Right lung (tissue), 10 donors: ENCODE measurements around the gene FRRS1L. TPM values are rescaled to one million over a fixed set of nuclear protein-coding genes. Genes with fewer than 3 reads are reported as not detected.

Experiments
- DNase-seq, 2 donors: peaks; one replicate each; pipeline ENCODE4 v3.0.0-alpha.2; 2013
- long read RNA-seq, 8 donors: transcript quantifications; one replicate each; lab custom pipeline, GENCODE V29; 2026
- polyA plus RNA-seq, 5 donors: library from polyadenylated mRNA; unstranded; fragments of 120-200 nt; gene quantifications; one replicate each; pipeline versions ENCODE4 v1.2.1 to v1.2.3, GENCODE V29; 2013; ENCODE audit warnings: inconsistent platforms in 1 of 5, low replicate concordance in 1 of 5; ENCODE audit not compliant: insufficient read length in 5 of 5, insufficient read depth in 1 of 5

FRRS1L gene, protein sequence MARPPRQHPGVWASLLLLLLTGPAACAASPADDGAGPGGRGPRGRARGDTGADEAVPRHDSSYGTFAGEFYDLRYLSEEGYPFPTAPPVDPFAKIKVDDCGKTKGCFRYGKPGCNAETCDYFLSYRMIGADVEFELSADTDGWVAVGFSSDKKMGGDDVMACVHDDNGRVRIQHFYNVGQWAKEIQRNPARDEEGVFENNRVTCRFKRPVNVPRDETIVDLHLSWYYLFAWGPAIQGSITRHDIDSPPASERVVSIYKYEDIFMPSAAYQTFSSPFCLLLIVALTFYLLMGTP
- 1 to 10 TPM; 1.7 to 6.0 (median 2.9) TPM for polyA plus RNA-seq
- long read RNA-seq, donor 1, full-length matches to known transcripts: 1 of 1 reads
- long read RNA-seq, donor 1, partial matches to known transcripts: 0 of 1 reads
- long read RNA-seq, donor 1, other reads (novel, unspliced or antisense): 0 of 1 reads
- long read RNA-seq, donor 2, full-length matches to known transcripts: 1 of 1 reads
- long read RNA-seq, donor 2, partial matches to known transcripts: 0 of 1 reads
- long read RNA-seq, donor 2, other reads (novel, unspliced or antisense): 0 of 1 reads
- long read RNA-seq, donor 3: 0 reads
- long read RNA-seq, donor 4: 0 reads
- long read RNA-seq, donor 5: 0 reads
- long read RNA-seq, donor 6, full-length matches to known transcripts: 1 of 1 reads
- long read RNA-seq, donor 6, partial matches to known transcripts: 0 of 1 reads
- long read RNA-seq, donor 6, other reads (novel, unspliced or antisense): 0 of 1 reads
- long read RNA-seq, donor 7: 0 reads
- long read RNA-seq, donor 8: 0 reads

DNA sequence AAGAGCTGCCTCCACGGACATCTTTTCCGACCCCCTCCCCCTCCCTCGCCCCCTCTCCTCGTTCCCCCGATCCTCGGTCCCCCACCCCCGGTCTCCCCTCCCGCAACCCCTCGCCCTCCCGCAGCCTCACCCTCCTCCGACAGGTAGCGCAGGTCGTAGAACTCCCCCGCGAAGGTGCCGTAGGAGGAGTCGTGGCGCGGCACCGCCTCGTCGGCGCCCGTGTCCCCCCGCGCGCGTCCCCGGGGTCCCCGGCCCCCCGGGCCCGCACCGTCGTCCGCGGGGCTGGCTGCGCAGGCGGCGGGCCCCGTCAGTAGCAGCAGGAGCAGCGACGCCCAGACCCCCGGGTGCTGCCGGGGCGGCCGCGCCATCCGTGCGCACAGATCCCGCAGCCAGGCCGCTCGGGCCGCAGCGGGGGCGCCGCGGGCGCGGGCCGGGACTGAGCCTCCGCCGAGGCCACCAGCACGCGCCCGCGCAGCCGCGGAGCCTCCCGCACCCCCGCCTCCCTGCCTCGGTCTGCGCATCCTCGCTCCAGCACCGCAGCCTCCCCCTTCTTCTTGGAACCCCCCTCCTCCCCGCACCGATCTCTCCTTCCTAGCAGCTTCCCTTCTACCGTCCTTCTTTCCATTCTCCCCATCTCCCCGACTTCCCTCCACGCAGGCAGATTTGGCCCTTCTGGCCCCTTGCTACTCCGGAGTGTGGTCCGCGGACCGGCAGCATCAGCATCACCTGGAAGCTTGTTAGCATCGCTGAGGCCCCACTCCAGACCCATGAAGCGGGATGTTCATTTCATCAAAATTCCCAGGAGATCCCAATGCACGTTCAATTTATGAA, at the start of gene FRRS1L:
Gene FRRS1L, minus strand, starts transcription at position 479 of the 831 bp plus-strand sequence. Its CDS starts 111 bp downstream, at position 368.
- peak in 1 of 2 donors; percentile 12 for DNase-seq

DNA sequence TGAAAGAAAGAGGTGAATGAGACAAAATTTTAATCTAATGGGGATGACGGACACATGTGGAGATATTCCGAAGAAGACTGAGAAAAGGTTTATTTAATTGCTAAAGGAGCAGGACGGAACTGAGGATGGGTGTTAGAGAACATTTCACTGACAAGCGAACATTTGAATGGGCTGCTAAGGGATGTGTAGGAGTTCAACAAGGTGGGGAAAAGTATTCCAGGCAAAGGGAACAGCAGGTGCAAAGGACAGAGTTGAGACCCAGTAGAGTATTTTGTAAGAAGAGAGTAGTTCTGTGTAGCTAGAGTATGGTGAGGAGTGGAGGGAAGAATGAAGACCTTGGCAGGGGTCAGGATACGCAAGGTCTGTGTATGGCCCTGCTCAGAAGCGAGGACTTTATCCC, 47.4 kb upstream of the FRRS1L start:
- no peak for DNase-seq

DNA sequence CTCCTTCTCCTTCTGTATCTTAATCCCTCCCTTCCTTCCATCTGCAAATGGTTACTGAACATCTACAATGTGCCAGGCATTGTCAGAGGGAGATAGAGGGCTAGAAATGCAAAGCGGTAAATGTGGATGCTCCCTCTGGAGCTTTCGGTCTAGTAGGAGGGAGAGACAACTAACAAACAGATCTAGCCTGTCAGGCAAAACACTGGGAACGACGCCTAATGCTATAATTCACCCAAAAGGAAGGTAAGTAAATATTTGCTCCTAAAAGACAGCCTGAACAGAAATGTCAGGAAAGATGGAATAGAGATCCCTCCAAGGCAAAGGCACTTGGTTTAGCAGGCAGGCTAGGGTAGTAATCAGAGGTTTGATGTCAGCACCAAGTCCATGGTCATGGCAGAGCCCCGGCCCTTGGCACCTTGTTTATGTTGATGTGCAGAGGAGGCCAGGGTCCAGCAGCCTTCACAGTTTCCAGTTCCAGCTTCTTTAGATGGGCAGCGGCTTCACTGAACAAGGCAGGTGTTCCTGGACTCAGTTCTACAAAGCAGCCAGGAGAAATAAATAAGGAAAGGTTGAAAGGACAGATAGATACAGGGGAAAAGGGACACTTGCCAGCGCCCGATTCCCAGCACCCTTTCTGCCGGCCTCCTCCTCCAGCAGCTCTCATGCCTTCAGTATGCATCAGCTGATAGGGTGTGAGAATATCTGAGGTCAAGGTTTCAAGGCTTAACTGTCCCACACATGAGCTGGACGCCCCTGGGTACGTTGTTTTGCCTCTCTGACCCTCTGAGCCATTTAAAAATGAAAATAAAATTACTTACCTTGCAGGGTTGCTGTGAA, 46.5 kb upstream of the FRRS1L start:
- no peak for DNase-seq

DNA sequence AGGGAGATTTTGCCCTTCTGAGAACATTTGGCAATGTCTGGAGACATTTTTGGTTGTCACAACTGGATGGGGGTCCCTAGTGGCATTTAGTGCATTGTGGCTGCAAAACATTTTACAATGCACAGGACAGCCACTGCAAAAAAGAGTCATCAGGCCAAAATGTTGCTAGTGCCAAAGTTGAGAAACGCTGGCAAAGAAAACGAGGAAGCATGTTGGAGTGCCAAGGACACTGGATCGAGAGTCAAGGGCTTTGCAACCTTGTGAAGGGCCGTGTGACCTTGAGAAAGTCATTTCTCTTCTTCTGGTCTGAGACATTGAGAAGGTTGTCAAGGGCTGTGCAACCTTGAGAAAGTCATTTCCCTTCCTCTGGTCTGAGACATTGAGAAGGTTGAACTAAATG, 45.7 kb upstream of the FRRS1L start:
- DNase-seq: no peak

DNA sequence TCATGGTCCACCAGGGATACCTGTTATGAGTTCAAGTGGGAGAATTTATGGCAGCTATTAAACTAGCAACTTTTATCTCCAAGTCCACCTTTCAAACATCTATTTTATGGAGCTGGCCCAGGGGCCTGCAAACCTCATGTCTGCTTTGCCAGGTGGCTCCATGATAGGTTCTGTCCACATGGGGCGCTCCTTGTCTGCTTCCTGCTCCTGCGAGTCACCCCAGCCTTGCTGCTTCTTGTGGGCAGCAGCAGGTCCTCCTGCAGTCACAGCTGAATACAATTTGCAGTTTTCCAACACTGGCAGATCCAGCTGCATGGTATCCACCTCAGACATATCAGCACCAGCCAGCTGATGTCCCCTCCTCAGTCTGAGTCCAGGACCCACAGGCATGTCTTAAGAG, 39.6 kb upstream of the FRRS1L start:
- no peak for DNase-seq

DNA sequence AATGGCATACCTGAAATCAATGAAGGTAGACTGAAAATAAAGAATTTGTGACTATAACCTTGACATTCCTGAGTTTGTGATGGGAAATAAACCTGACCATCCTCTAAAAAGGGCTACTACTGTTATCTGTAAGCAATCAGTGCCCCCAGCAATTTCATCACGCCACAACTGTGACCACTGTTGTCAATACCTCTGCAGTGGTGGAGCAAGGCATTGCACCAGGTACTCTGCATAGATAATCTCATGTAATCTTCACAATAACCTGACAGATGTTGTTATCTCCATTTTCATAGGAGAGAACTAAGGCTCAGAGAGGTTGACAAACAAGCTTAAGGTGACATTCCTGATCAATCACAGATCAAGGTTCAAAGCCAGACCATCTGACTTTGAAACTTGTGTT, 38.5 kb upstream of the FRRS1L start:
- no peak for DNase-seq

DNA sequence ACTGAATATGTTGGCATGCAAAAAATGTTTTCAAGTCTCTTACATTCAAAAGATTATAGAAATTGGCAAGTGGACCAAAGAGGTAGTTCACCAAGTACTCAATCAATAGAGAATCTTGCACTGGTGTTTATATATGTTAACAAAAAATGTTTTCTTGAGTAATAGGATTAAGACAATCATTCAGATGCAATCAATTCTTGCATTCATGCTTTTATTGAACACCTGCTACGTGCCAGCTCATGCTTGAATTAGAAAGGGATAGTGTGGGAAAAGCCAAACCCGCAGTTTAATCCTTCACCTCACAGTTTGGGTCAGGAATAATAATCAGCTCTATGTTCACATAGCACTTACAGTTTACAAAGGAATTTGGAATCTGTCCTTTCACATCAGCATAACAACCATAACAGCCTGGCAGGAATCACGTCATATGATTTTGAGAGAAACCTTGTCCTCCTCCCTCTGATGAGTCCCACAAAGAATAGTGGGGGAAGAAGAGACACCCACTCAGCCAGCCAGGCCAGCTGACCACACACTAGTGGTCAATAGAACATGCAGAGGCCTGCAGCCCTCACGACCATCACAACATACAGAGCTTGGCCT, 36.8 kb upstream of the FRRS1L start:
- DNase-seq: no peak

DNA sequence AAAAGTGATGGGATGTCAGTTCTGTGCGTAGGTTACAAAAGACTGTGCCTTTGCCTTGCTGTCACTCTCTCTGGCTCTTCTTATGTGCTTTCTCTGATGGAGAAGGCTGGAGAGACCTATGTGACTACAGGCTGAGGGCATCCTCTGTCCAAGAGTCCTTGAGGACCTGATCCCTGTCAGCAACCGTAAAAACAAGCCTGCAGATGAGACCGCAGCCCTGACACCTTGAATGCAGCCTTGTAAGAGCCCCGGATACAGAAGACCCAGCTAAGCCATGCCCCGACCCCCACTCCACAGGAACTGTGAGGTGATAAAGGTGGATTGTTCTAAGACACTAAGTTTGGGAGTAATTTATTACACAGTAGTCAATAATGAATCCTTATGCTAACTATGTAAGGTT, 32.6 kb upstream of the FRRS1L start:
- DNase-seq: no peak

DNA sequence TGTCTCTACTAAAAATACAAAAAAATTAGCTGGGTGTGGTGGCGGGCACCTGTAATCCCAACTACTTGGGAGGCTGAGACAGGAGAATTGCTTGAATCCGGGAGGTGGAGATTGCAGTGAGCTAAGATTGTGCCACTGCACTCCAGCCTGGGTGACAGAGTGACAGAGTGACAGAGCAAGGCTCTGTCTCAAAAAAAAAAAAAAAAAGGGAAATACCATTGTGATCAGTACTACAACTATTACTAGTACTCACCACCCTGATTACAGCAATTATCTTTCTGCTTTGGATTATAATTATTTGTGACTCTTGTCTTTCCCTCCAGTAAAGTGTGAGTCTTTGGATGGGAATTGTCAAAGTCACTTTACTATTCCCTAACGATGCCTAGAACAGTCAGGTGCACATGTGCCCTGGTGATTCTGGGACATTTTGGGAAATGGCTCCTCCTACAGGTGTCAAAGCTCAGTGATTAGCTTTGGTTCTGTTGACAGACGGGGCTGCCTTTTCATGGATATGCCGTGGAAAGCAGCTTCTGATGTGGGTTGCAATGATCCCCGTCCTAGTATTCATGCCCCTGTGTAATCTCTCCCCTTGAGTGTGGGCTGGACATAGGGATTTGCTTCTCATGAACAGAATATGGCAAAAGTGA, 31.8 kb upstream of the FRRS1L start:
- DNase-seq: no peak

DNA sequence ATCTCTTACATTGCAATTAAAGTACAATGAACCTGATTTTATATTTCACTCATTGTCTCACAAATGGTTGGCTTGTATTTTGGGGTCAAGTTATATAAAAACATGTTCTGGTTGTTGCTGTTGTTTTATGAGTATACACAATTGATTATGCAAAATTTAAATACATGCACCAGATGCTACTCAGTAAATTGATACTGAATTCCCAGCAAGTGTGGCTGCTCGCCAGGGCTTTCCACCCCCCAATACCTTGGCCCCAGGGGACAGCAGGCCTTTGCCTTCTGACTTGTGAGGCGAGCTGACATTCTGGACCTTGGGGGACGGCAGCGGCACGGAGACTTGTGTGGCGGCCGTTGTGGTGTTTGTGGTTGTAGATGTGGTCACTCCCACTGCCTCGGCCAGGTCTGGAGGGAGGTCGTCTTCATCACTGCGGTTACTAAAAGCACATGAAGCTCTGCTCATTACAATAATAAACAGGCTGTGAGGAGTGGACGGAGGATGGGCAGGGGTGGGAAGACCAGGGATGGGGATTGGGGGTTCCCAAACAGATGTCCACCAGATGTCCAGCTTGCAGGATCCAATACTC, 27.0 kb upstream of the FRRS1L start:
- no peak for DNase-seq

DNA sequence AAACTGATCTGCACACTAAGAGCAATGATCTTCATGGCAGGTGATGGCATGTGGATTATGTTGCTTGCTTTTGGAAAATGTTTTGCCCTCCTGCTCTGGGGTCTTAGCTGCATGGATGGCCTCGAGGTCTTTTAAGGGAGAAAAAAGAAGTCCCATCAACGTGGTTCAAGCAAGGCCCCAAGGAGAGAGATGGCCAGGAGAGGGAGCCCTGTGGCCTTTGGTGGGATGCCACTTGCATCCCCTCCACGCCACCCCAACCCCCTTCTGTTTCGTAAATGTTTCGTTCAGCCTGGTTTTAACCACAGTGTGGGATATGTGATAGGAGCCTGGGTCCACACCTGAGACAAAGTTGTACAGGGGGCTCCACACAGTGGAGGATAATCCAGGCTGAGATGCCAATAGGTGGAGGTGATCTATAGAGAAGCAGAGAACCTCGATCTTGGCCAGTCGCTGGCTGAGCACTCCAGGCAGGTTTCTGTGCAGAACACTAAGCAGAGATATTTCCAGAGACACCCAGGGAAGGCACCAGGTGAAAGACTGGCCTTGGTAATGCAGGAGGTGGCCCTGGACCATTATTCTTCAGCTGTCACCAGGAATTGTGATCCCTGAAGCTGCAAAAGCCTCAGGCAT, 25.8 kb upstream of the FRRS1L start:
- DNase-seq: peak in 1 of 2 donors; percentile 14

DNA sequence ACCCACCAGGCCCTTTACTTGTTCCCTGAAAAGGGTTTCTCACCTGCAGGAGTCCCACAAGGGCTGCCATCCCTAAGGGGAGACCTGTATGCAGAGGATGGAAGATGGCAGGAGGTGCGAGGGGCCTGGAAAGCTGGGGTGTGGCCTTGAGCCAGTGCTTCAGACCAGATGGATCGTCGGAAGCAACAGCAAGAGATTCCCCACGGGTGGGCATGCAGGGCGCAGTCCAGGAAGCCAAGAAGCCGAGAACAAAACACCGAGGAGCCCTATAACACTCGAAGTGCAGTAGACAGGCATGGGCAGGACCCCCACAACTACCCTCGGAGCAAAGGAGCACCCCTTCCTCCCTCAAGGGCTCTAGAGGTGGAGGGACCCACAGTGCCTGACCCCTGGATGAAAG, 24.7 kb upstream of the FRRS1L start:
- no peak for DNase-seq

DNA sequence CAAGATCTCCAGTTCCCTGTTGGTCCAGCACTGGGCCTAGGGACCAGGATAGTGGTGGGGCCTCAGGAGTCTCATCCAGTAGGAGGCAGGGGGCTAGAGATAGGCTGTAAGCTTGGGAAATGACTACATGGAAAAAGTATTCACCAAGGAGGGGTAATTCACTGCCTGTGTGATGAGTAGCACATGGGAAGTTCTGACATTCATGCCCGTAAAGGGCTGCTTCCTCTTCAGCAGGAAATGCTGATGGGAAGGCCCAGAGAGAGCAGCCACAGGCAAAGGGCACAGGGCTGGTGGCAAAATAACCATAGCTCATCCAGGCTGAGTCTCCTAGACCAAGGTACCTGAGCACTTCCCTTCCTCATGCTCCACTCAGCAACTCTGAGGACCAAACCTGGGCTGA, 23.1 kb upstream of the FRRS1L start:
- DNase-seq: no peak

DNA sequence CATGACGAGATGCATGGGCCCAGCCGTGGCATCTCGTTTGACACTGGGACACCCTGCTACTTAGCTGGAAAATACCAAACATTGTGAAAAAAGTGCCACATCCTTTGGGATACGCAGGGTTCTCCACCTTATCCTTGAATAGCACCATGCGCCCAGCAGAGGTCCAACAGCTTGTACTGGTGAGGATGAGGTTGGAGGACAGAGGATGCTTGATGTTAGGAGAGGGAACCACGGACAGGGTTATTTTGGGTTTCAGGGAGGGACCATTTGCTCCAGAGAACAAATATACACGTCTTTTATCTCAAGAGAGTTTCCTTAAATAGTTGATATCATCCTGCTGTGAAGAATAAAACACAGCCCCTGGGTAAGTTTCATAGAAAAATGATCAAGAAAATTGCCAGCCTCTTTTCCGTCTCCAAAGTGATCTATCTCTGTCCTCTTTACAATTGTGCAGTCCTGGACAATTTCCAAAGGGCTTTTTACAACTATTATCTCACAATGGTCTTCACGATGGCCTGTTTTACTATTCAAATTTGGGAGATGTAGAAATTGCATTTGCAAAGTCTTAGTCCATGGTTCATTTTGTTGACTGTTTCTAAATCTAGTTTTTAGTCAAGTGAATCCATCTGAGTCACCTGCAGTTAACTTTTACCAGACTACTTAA, 19.9 kb upstream of the FRRS1L start:
- DNase-seq: no peak

DNA sequence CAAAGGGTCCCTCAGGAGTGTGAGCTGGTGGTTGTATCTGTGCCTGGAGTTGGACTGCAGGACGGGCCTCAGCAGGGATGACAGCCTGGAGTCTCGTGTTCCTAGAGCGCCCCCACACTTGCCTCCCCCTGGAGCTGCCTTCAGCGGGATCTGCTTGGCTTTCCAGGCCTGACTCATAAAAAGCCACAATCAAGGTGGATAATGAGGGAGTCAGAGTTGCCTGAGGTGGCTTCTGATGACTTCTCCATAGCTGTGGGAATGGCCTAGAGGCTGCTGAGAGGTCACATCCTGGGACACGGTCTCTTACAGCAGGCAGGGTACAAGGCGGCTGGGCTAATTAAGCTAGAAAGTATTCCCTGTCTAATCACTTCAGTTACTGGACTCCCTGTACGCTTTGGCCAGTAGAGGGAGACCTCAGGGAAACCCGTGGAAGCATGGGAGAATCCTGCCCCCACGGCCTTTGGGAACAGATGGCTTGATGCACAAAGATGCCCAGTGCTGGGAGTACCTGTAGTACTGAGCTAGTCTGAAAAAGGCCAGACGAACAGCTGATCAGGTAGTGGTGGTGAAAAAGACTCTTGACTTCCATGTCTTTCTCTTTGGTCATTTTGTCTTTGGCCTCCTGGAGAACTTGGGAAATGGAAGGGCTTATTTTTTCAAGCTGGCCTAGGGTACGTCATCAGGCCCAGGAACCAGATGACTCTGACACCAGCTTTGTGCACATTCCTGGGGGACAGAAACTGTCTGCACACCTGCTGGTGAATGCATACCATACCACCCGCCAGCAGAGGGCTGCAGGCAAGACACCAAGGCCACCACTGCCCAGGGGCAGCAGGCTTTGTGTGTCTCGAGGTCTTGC, 16.1 kb upstream of the FRRS1L start:
- no peak for DNase-seq

DNA sequence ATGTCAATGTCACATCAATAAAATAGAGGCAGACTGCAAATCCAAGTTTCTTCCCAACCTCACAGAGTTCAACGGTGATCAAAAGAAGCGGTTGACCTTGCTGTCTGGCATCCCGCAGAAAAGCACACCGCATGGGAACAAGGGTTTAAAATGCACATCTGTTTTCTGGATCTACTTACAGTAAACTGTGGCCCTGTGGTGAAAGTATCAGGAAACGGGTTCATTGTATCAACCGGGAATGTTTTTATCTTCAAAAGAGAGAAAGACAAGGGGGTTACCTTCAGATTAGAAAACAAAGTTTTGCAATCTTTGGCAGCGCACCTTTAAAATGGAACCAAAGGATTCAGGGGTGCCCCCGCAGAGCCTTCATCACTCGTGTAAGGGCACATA, 15.5 kb upstream of the FRRS1L start:
- no peak for DNase-seq

DNA sequence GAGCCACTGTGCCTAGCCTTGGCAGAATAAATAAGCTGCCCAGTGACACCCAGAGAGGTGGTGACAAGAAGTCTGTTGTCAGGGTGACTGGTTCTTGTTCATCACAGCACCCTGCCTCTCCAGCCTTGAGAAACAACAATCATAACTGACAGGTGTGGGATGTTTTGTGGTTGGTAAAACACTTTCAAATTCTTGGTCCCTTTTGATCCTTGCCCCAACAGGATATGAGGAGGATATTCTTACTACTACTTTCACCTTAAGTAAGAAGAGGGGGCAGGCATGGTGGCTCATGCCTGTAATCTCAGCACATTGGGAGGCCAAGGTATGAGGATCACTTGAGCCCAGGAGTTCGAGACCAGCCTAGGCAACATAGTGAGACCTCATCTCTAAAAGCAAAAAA, 14.2 kb upstream of the FRRS1L start:
- DNase-seq: no peak
